Measurements from ENCODE around the gene MIPOL1. TPM values are rescaled to one million over a fixed set of nuclear protein-coding genes. Genes with fewer than 3 reads are reported as not detected.
"Not testable (repeated sequence)": the region's sequence is repeated elsewhere in the genome, so short reads cannot be mapped to it uniquely, and the experiment has no call there.

MIPOL1 gene
- total RNA-seq, 1 experiment from 2014 or later, result 13.1 TPM

DNA sequence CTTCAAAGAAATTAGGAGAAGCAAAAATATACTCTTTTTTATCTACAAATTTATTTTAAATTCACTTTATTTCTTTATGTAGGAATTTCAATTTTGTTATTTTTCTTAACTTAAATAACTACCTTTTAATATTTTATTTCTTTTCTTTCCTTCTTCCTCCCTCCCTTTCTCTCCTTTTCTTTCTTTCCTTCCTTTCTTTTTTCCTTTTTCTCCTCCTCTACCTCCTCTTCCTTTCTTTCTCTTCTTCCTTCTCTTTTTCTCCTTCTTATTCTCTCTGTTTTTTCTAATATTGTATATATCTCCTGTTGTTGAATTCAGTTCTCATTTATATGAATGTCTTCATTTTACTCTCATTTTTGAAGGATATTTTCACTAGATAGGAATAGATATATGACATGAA is 127.6 kb downstream of the MIPOL1 start:
- Histone ChIP-seq H3K9me2 (ENCODE audit: insufficient read depth) (no peaks in the 10 kb centered on the region), H4K20me1 (ENCODE audit: insufficient read depth) (no peaks in the 10 kb centered on the region), H3F3A (ENCODE audit: insufficient read depth, low read depth) (peaks cover 3% of the 10 kb centered on the region; the same call in 1 of the 2 replicates), H3K9me3 (ENCODE audit: insufficient read depth, low read depth) (no peaks in the 10 kb centered on the region), H3K4me2 (no peak overlapping the region), H3K27ac (no peak overlapping the region), H3K27me3 (ENCODE audit: insufficient read depth, low read depth) (no peaks in the 10 kb centered on the region), H3K4me1 (replicated peaks; ENCODE audit: insufficient read depth) (0 out of 2 replicates have a peak, but pooled peaks cover 4% of the 10 kb centered on the region), H3K36me3 (ENCODE audit: low read depth) (no peaks in the 10 kb centered on the region), H3K79me2 (ENCODE audit: low read depth) (no peaks in the 10 kb centered on the region), H2AFZ (no peak overlapping the region), H3K4me3 (no peak overlapping the region)
- intact Hi-C loops (cut with micrococcal nuclease; ENCODE audit: unreplicated experiment), result no loop called here
- ChIA-PET CTCF (no interaction called here), POLR2A (ENCODE audit: unreplicated experiment) (no interaction called here)
- no TSS peak for BruUV-seq (replicated peaks)
- TF ChIP-seq EZH2 (IDR thresholded peaks at IDR 0.05; ENCODE audit: low read depth), result no peak
- TF ChIP-seq, protein P1, sequence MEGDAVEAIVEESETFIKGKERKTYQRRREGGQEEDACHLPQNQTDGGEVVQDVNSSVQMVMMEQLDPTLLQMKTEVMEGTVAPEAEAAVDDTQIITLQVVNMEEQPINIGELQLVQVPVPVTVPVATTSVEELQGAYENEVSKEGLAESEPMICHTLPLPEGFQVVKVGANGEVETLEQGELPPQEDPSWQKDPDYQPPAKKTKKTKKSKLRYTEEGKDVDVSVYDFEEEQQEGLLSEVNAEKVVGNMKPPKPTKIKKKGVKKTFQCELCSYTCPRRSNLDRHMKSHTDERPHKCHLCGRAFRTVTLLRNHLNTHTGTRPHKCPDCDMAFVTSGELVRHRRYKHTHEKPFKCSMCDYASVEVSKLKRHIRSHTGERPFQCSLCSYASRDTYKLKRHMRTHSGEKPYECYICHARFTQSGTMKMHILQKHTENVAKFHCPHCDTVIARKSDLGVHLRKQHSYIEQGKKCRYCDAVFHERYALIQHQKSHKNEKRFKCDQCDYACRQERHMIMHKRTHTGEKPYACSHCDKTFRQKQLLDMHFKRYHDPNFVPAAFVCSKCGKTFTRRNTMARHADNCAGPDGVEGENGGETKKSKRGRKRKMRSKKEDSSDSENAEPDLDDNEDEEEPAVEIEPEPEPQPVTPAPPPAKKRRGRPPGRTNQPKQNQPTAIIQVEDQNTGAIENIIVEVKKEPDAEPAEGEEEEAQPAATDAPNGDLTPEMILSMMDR (conservative IDR thresholded peaks at IDR 0.05), result no peak
- no peak for DNase-seq

DNA sequence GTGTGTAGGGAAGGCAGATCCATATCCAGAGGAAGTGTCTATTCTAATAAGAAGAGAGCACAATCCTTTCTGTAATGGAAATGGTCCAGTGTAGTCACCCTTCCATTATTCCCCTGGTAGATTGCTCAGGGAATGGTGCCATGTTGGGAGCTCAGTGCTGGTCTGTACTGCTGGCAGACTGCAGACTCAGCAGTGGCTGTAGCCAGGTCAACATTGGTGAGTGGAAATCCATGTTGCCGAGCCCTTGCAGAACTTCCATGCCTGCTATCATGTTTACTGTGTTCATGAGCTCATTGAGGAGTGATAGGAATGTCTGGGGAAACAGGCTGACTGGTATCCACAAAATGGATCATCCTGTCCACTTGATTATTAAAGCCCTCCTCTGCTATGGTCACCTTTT is 128.7 kb downstream of the MIPOL1 start:
- Histone ChIP-seq H3K4me2 (no peak overlapping the region), H3K9me3 (ENCODE audit: insufficient read depth, low read depth) (no peaks in the 10 kb centered on the region), H4K20me1 (ENCODE audit: insufficient read depth) (no peaks in the 10 kb centered on the region), H3K79me2 (ENCODE audit: low read depth) (no peaks in the 10 kb centered on the region), H3K9me2 (ENCODE audit: insufficient read depth) (no peaks in the 10 kb centered on the region), H3K27me3 (ENCODE audit: insufficient read depth, low read depth) (no peaks in the 10 kb centered on the region), H2AFZ (no peak overlapping the region), H3F3A (ENCODE audit: insufficient read depth, low read depth) (peaks cover 3% of the 10 kb centered on the region; the same call in 1 of the 2 replicates), H3K4me1 (replicated peaks; ENCODE audit: insufficient read depth) (0 out of 2 replicates have a peak, but pooled peaks cover 4% of the 10 kb centered on the region), H3K36me3 (ENCODE audit: low read depth) (no peaks in the 10 kb centered on the region), H3K4me3 (no peak overlapping the region), H3K27ac (no peak overlapping the region)
- CTCF ChIA-PET, result no interaction called here
- intact Hi-C loops (cut with micrococcal nuclease; ENCODE audit: unreplicated experiment), result no loop called here
- no peak for DNase-seq
- POLR2A ChIA-PET (ENCODE audit: unreplicated experiment), result no interaction called here
- TF ChIP-seq, protein P1 (conservative IDR thresholded peaks at IDR 0.05), result no peak
- no peak for TF ChIP-seq EZH2 (IDR thresholded peaks at IDR 0.05; ENCODE audit: low read depth)
- no TSS peak for BruUV-seq (replicated peaks)

DNA sequence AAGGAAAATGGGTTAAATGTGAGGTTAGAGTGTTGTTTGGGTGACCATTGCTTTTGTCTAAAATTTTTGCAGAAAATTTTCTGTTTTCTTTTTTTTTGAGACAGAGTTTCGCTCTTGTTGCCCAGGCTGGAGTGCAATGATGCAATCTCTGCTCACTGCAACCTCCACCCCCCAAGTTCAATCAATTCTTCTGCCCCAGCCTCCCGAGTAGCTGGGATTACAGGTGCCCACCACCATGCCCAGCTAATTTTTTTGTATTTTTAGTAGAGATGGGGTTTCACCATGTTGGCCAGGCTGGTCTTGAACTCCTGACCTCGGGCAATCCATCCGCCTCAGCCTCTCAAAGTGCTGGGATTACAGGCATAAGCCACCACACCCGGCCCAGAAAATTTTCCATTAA is 130.2 kb downstream of the MIPOL1 start:
- H3F3A ChIP-seq (ENCODE audit: insufficient read depth, low read depth); H3K79me2 ChIP-seq (ENCODE audit: low read depth); DNase-seq; H3K27ac ChIP-seq; H3K9me2 ChIP-seq (ENCODE audit: insufficient read depth); CTCF ChIA-PET; H3K4me1 ChIP-seq (replicated peaks; ENCODE audit: insufficient read depth); H3K36me3 ChIP-seq (ENCODE audit: low read depth); H3K27me3 ChIP-seq (ENCODE audit: insufficient read depth, low read depth); H4K20me1 ChIP-seq (ENCODE audit: insufficient read depth); H3K4me2 ChIP-seq; POLR2A ChIA-PET (ENCODE audit: unreplicated experiment); H2AFZ ChIP-seq; H3K4me3 ChIP-seq; BruUV-seq (replicated peaks); intact Hi-C loops (cut with micrococcal nuclease; ENCODE audit: unreplicated experiment); H3K9me3 ChIP-seq (ENCODE audit: insufficient read depth, low read depth): not testable (repeated sequence)

DNA sequence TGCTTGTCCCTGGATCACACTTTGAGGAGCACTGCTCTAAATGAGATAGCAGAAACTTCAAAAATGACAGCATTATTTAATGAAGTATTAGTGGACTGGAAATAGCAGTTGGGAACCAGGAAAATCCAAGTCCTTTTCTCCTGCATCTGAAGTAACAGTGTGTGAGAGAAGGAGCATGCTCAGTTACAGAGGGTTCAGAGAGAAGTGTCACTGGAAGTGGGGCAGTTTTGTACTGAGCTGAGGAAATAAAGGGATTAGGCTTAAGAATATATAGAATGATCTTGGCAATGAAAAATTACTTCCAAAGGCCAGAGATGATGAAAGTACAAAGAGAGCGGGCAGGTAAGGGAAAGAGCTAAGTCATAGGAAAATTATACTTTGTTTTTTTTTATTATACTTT is 130.9 kb downstream of the MIPOL1 start:
- Histone ChIP-seq H3K4me3 (no peak overlapping the region), H3K4me1 (replicated peaks; ENCODE audit: insufficient read depth) (0 out of 2 replicates have a peak, but pooled peaks cover 4% of the 10 kb centered on the region), H3K9me3 (ENCODE audit: insufficient read depth, low read depth) (no peaks in the 10 kb centered on the region), H3K79me2 (ENCODE audit: low read depth) (no peaks in the 10 kb centered on the region), H3K9me2 (ENCODE audit: insufficient read depth) (no peaks in the 10 kb centered on the region), H3K27me3 (ENCODE audit: insufficient read depth, low read depth) (no peaks in the 10 kb centered on the region), H4K20me1 (ENCODE audit: insufficient read depth) (no peaks in the 10 kb centered on the region), H3K4me2 (no peak overlapping the region), H3F3A (ENCODE audit: insufficient read depth, low read depth) (peaks cover 3% of the 10 kb centered on the region; the same call in 1 of the 2 replicates), H2AFZ (no peak overlapping the region), H3K36me3 (ENCODE audit: low read depth) (no peaks in the 10 kb centered on the region), H3K27ac (no peak overlapping the region)
- ChIA-PET POLR2A (ENCODE audit: unreplicated experiment) (no interaction called here), CTCF (no interaction called here)
- DNase-seq, result no peak
- intact Hi-C loops (cut with micrococcal nuclease; ENCODE audit: unreplicated experiment), result no loop called here
- TF ChIP-seq EZH2 (IDR thresholded peaks at IDR 0.05; ENCODE audit: low read depth), result no peak
- TF ChIP-seq, protein P1 (conservative IDR thresholded peaks at IDR 0.05), result no peak
- no TSS peak for BruUV-seq (replicated peaks)
